ENCODE results near the gene CTSE.

Gene CTSE

DNA sequence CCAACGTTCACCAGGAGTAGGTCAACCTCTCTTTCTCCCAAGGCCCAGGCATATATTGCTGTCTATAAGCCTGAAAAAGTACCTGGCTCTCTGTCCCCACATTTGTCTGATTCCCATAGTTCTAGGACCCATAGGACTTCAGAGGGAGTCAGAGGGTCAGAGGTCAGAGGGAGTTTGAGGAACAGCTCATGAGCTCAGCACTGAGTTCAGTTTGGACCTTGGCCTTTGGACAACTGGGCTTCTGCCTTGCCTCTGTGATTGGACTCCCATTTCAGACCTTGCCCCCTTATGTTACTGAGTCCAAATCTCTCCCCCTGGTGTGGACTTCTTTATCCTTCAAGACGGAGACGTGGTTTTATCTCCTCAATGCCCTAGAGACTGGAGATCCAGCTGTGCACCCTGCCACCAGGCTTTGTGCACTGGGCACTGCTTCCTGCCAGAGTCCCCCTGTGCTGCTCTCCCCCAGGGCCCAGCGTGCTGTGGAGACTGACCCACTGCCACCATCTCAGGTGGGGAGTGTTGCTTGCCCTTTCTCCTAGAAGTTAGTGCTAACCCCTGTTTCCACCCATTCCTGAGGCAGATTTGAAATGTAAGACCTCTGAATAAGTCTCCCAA lies 3.2 kb downstream of the CTSE start:
- H3K4me3 ChIP-seq (ENCODE audit: low read length) = no peak overlapping the region
- no peak for DNase-seq (ENCODE audit: low read depth)
- TF ChIP-seq, protein P1, sequence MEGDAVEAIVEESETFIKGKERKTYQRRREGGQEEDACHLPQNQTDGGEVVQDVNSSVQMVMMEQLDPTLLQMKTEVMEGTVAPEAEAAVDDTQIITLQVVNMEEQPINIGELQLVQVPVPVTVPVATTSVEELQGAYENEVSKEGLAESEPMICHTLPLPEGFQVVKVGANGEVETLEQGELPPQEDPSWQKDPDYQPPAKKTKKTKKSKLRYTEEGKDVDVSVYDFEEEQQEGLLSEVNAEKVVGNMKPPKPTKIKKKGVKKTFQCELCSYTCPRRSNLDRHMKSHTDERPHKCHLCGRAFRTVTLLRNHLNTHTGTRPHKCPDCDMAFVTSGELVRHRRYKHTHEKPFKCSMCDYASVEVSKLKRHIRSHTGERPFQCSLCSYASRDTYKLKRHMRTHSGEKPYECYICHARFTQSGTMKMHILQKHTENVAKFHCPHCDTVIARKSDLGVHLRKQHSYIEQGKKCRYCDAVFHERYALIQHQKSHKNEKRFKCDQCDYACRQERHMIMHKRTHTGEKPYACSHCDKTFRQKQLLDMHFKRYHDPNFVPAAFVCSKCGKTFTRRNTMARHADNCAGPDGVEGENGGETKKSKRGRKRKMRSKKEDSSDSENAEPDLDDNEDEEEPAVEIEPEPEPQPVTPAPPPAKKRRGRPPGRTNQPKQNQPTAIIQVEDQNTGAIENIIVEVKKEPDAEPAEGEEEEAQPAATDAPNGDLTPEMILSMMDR (conservative IDR thresholded peaks at IDR 0.05; ENCODE audit: low read depth, low read length) = no peak

- TF ChIP-seq, protein P1 (conservative IDR thresholded peaks at IDR 0.05; ENCODE audit: low read depth, low read length) = no peak
- no peak overlapping the region for H3K4me3 ChIP-seq (ENCODE audit: low read length)
- DNase-seq (ENCODE audit: low read depth) = no peak
Observed at GRCh38 chr1:206015071-206015470, 8.6 kb downstream of the CTSE start.

- no peak for DNase-seq (ENCODE audit: low read depth)
- no peak overlapping the region for H3K4me3 ChIP-seq (ENCODE audit: low read length)
- TF ChIP-seq, protein P1 (conservative IDR thresholded peaks at IDR 0.05; ENCODE audit: low read depth, low read length) = no peak
Observed at GRCh38 chr1:206014601-206015000, 9.1 kb downstream of the CTSE start.

DNA sequence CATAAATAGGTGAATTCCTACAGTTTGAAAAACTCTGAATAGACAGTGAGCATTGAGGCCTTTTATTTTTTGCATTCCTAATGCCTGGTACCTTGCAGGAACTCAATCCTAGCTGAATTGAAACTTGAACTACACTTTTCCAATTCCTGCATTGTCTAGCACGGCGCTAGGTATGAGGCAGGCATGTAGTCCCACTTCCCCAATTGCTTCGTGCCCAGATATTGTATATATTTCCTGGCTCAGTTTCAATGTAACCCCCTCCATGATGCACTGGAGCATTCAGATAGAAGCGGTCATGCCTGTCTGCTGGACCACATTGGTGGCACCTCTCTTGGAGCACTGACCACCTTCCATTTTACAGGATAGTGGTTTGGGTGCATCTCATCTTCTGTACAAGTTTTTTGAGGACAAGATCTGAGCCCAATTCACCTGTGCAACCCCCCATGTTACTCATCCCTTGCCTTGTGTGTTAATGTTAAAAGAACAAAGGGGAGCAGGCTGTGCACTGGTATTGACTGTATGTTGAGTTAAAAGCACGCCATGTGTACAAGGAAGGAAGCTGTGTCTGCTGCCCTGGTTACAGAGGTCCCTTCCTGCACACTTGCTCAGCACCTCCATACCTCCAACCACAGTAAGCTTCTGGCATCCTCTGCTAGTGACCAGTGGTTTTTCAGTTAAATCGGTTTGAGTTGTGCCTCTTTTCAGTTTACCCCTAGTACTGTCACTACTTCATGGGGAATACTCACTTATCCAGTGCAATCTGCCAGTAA lies 10.5 kb downstream of the CTSE start:
- no peak for DNase-seq (ENCODE audit: low read depth)
- no peak overlapping the region for H3K4me3 ChIP-seq (ENCODE audit: low read length)
- TF ChIP-seq, protein P1 (conservative IDR thresholded peaks at IDR 0.05; ENCODE audit: low read depth, low read length) = no peak

DNA sequence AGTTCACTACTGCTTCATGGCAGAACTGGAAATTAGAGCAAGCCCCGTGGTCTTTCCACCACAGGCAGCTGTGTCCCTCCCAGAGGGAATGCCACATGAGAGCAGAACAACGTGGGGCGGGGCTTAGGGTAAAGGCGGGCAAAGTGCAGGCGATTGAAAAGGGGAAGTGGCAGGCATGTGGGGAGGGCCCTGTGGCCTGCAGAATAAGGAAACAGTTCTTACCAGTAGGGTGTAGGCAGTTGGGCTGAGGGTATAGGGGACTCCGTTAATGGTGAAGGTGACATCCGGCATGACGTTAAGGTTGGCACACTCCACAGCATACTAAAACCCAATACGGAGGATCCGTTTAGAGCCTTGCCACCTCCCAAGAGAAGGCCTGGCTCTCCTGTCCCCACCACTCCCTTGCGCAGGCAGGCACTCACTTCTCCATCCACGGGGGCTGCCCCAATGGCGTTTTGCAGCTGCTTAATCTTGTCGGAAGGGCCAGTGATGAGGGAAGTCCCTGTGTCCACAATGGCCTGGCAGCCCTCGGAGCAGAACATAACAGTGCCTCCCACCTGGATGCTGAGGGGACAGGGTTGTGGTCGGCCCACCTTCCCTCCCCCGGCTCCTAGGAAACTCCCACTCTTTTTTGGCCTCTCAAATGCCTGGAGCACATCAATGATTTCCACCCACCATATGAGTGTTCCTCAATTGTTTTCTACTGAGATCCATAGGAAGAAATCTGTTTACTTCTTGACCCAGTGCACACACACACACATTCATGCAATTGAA lies 11.4 kb downstream of the CTSE start:
- no peak for DNase-seq (ENCODE audit: low read depth)
- H3K4me3 ChIP-seq (ENCODE audit: low read length) = no peak overlapping the region
- TF ChIP-seq, protein P1 (conservative IDR thresholded peaks at IDR 0.05; ENCODE audit: low read depth, low read length) = no peak

DNA sequence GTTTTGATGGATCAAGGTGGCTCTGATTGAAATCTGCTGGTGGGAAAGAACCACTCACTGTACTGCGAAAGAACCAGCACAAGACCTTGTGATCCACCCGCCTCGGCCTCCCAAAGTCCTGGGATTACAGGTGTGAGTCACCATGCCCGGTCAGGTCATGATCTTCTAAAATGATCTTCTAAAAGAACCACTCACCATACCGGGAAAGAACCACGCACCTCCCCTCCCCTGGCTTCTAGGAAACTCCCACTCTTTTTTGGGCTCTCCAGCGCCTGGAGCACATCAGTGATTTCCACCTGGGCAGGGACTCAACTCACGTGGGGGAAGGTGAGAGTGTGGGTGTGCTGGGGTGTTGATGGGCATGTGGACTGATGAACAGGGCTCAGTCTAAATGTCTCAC lies 12.6 kb downstream of the CTSE start:
- H3K4me3 ChIP-seq (ENCODE audit: low read length) = no peak overlapping the region
- DNase-seq (ENCODE audit: low read depth) = no peak
- TF ChIP-seq, protein P1 (conservative IDR thresholded peaks at IDR 0.05; ENCODE audit: low read depth, low read length) = no peak

Data from retinal pigment epithelial cell (primary cell).